HG03460 (cell line): Measurements from ENCODE around the gene CASP12.

Experiments used
- ATAC-seq: cut with Tn5 transposase; IDR thresholded peaks from one replicate; pipeline ENCODE4 v1.9.1; 2021; ENCODE audit not compliant: unreplicated experiment

The CASP12 gene

GRCh38 chr11:104841185-104841584 is 57.1 kb downstream of the CASP12 start:
- ATAC-seq, result no peak

- ATAC-seq, result no peak
Measured at GRCh38 chr11:104837969-104838639, 60.2 kb downstream of the CASP12 start.

- no peak for ATAC-seq
Measured at GRCh38 chr11:104836691-104837090, 61.6 kb downstream of the CASP12 start.
